CD4-positive, alpha-beta T cell treated with Interleukin-4 for 1 hour (primary cell): ENCODE measurements around the gene AMZ2.
"Not testable (repeated sequence)": the region's sequence is repeated elsewhere in the genome, so short reads cannot be mapped to it uniquely, and the experiment has no call there.

Experiments used
- DNase-seq, 2 donors: peaks; one replicate each; pipeline ENCODE4 v3.0.0-alpha.2; 2020 to 2022

AMZ2 gene

GRCh38 chr17:68221786-68222185 is 26.1 kb upstream of the AMZ2 start:
- no peak for DNase-seq

GRCh38 chr17:68222606-68223005 is 25.2 kb upstream of the AMZ2 start:
- DNase-seq = no peak

GRCh38 chr17:68225055-68225454 is 22.8 kb upstream of the AMZ2 start:
- DNase-seq = peak in 1 of 2 donors; percentile 40

- not testable (repeated sequence) for DNase-seq
Measured at GRCh38 chr17:68228039-68228680, 19.7 kb upstream of the AMZ2 start.

GRCh38 chr17:68228817-68229570 is 18.8 kb upstream of the AMZ2 start:
- DNase-seq = no peak

GRCh38 chr17:68229619-68230018 is 18.2 kb upstream of the AMZ2 start:
- DNase-seq = no peak

GRCh38 chr17:68231131-68231530 is 16.7 kb upstream of the AMZ2 start:
- DNase-seq = not testable (repeated sequence)

- no peak for DNase-seq
Measured at GRCh38 chr17:68231541-68231940, 16.3 kb upstream of the AMZ2 start.

- not testable (repeated sequence) for DNase-seq
Measured at GRCh38 chr17:68232741-68233140, 15.1 kb upstream of the AMZ2 start.

GRCh38 chr17:68234726-68235335 is 13.0 kb upstream of the AMZ2 start:
- peak; percentile 72 to 84 for DNase-seq

- DNase-seq = not testable (repeated sequence)
Measured at GRCh38 chr17:68235336-68235791, 12.5 kb upstream of the AMZ2 start.

- peak; percentile 80 to 87 for DNase-seq
Measured at GRCh38 chr17:68237369-68238163, 10.3 kb upstream of the AMZ2 start.

- DNase-seq = peak; percentile 47 to 75
Measured at GRCh38 chr17:68238164-68238870, 9.5 kb upstream of the AMZ2 start.

- peak in 1 of 2 donors; percentile 44 for DNase-seq
Measured at GRCh38 chr17:68238871-68239253, 9.0 kb upstream of the AMZ2 start.

- DNase-seq = no peak
Measured at GRCh38 chr17:68239632-68240366, 8.0 kb upstream of the AMZ2 start.

GRCh38 chr17:68246271-68247028 is 1.4 kb upstream of the AMZ2 start:
- no peak for DNase-seq

- peak in 1 of 2 donors; percentile 79 for DNase-seq
Measured at GRCh38 chr17:68248199-68248825, 469 bp downstream of the AMZ2 start.

GRCh38 chr17:68248891-68249290 is 1.0 kb downstream of the AMZ2 start:
- peak in 1 of 2 donors; percentile 48 for DNase-seq

GRCh38 chr17:68249354-68249765 is 1.5 kb downstream of the AMZ2 start:
- peak; percentile 40 to 69 for DNase-seq

- peak; percentile 30 to 52 for DNase-seq
Measured at GRCh38 chr17:68253426-68253825, 5.6 kb downstream of the AMZ2 start.
